Suprapubic skin (tissue), 4 donors: ENCODE measurements around the gene CAPN11.

ENCODE experiments used
- EP300 ChIP-seq: sonication (generic); formaldehyde crosslinking; IDR thresholded peaks from one replicate; pipeline ENCODE4 v1.6.1; 2017; ENCODE audit warnings: antibody characterized with exemption
- POLR2A ChIP-seq, 2 donors: fragments of 450-650 bp; IDR thresholded peaks; one replicate each; pipeline ENCODE4 v1.6.1; 2017; ENCODE audit warnings: antibody characterized with exemption in 2 of 2, mild to moderate bottlenecking in 2 of 2, moderate library complexity in 2 of 2
- POLR2AphosphoS5 ChIP-seq, 3 donors: sonication (generic); formaldehyde crosslinking; IDR thresholded peaks; one replicate each; pipeline ENCODE4 v1.6.1; 2017; ENCODE audit warnings: antibody characterized with exemption in 3 of 3
- TF ChIP-seq, protein P1 (sequence below), 2 donors: fragments of 200-600 bp in 1 of 2; fragments of 450-650 bp in 1 of 2; sonication (generic) in 1 of 2; IDR thresholded peaks; one replicate each; pipeline ENCODE4 v1.5.1; 2016 to 2019; ENCODE audit warnings: antibody characterized with exemption in 2 of 2, mild to moderate bottlenecking in 1 of 2, moderate library complexity in 1 of 2

DNA sequence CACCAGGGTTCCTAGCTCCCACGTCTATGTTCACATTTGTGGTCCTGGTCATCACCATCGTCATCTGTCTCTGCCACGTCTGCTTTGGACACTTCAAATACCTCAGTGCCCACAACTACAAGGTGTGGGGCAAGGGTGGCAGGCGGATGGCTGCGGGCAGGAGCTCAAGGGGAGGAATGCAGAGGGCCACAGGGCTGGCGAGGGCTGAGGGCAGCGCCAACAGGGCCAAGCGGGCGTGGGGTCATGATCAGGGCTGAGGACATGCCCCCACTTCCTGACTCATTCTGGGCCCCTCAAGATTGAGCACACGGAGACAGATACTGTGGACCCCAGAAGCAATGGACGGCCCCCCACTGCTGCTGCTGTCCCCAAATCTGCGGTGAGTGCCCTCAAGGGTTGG lies 4.6 kb upstream of the CAPN11 start:
- TF ChIP-seq, protein P1, sequence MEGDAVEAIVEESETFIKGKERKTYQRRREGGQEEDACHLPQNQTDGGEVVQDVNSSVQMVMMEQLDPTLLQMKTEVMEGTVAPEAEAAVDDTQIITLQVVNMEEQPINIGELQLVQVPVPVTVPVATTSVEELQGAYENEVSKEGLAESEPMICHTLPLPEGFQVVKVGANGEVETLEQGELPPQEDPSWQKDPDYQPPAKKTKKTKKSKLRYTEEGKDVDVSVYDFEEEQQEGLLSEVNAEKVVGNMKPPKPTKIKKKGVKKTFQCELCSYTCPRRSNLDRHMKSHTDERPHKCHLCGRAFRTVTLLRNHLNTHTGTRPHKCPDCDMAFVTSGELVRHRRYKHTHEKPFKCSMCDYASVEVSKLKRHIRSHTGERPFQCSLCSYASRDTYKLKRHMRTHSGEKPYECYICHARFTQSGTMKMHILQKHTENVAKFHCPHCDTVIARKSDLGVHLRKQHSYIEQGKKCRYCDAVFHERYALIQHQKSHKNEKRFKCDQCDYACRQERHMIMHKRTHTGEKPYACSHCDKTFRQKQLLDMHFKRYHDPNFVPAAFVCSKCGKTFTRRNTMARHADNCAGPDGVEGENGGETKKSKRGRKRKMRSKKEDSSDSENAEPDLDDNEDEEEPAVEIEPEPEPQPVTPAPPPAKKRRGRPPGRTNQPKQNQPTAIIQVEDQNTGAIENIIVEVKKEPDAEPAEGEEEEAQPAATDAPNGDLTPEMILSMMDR (IDR thresholded peaks at IDR 0.05) = no peak
- TF ChIP-seq POLR2AphosphoS5 (IDR thresholded peaks at IDR 0.05) (no peak), POLR2A (IDR thresholded peaks at IDR 0.05) (no peak), EP300 (no peak)
